HEK293 (cell line): Measurements from ENCODE around the gene MMAB.

Source experiments
- CTCF ChIA-PET: fragments of 350-600 bp; formaldehyde crosslinking; extraction: SDS; loops from one replicate; lab custom pipeline; 2021; ENCODE audit warnings: antibody characterized with exemption; lab: Yijun Ruan, JAX
- POLR2A ChIA-PET: fragments of 300-600 bp; formaldehyde crosslinking; extraction: SDS; loops from one replicate; lab custom pipeline; 2020; ENCODE audit warnings: antibody characterized with exemption, inconsistent platforms; lab: Yijun Ruan, JAX
- H3K27ac ChIP-seq: fragments of 200-500 bp; sonication (Bioruptor generic); 2 replicates; pipeline ENCODE4 v1.5.1; 2014; ENCODE audit warnings: low read depth, low read length, control low read depth, inconsistent platforms; ENCODE audit errors: extremely low read depth
- H3K36me3 ChIP-seq, 2 experiments: fragments of 200-500 bp in 1 of 2; sonication (Bioruptor generic) in 1 of 2; 1 replicate in 1 of 2; 2 replicates in 1 of 2; pipeline ENCODE4 v1.5.1; 2014 to 2017; ENCODE audit warnings: inconsistent platforms in 2 of 2, low read length in 2 of 2; ENCODE audit not compliant: control insufficient read depth in 2 of 2, insufficient read depth in 1 of 2
- H3K4me1 ChIP-seq: fragments of 200-500 bp; sonication (Bioruptor generic); 2 replicates; pipeline ENCODE4 v1.5.1; 2014; ENCODE audit warnings: mild to moderate bottlenecking, low read length, inconsistent platforms; ENCODE audit not compliant: control insufficient read depth, insufficient read depth
- H3K4me3 ChIP-seq: 2 replicates; pipeline ENCODE4 v1.5.1; 2011; ENCODE audit warnings: low read depth, mild to moderate bottlenecking, control low read depth, low read length, moderate library complexity
- H3K9me3 ChIP-seq: fragments of 200-500 bp; sonication (Bioruptor generic); 2 replicates; pipeline ENCODE4 v1.5.1; 2014; ENCODE audit warnings: low read depth, low read length, inconsistent platforms; ENCODE audit not compliant: control insufficient read depth, insufficient read depth
- HOXC10 ChIP-seq: sonication (generic); formaldehyde crosslinking; IDR thresholded peaks from 2 replicates; pipeline ENCODE4 v1.8.1; 2023; ENCODE audit warnings: mild to moderate bottlenecking, missing genetic modification reagents
- KLF10 ChIP-seq: fragments of 450-650 bp; IDR thresholded peaks from 2 replicates; pipeline ENCODE4 v1.5.1; 2018; ENCODE audit warnings: missing biosample characterization, mild to moderate bottlenecking, missing genetic modification characterization
- MEIS1 ChIP-seq: sonication (generic); formaldehyde crosslinking; IDR thresholded peaks from 2 replicates; pipeline ENCODE4 v1.8.1; 2022; ENCODE audit warnings: missing genetic modification reagents, mild to moderate bottlenecking, borderline replicate concordance
- PATZ1 ChIP-seq: fragments of 450-650 bp; formaldehyde crosslinking; IDR thresholded peaks from 2 replicates; pipeline ENCODE4 v1.5.1; 2016; ENCODE audit warnings: missing biosample characterization, missing genetic modification characterization
- REPIN1 ChIP-seq: fragments of 450-650 bp; formaldehyde crosslinking; IDR thresholded peaks from 2 replicates; pipeline ENCODE4 v1.5.1; 2017; ENCODE audit warnings: missing biosample characterization, missing genetic modification characterization, low read depth
- YY2 ChIP-seq: fragments of 450-650 bp; formaldehyde crosslinking; IDR thresholded peaks from 2 replicates; pipeline ENCODE4 v1.5.1; 2016; ENCODE audit warnings: missing biosample characterization, missing genetic modification characterization
- ZBTB10 ChIP-seq: fragments of 450-650 bp; formaldehyde crosslinking; IDR thresholded peaks from 2 replicates; pipeline ENCODE4 v1.5.1; 2016; ENCODE audit warnings: missing biosample characterization, missing genetic modification characterization
- ZBTB20 ChIP-seq: fragments of 450-650 bp; formaldehyde crosslinking; IDR thresholded peaks from 2 replicates; pipeline ENCODE4 v1.5.1; 2016; ENCODE audit warnings: missing biosample characterization, missing genetic modification characterization
- ZNF157 ChIP-seq: fragments of 450-650 bp; formaldehyde crosslinking; IDR thresholded peaks from 2 replicates; pipeline ENCODE4 v1.5.1; 2016; ENCODE audit warnings: missing biosample characterization, missing genetic modification characterization
- ZNF23 ChIP-seq: fragments of 450-650 bp; formaldehyde crosslinking; IDR thresholded peaks from 2 replicates; pipeline ENCODE4 v1.5.1; 2016; ENCODE audit warnings: missing biosample characterization, missing genetic modification characterization, borderline replicate concordance
- ZNF350 ChIP-seq: fragments of 450-650 bp; formaldehyde crosslinking; IDR thresholded peaks from 2 replicates; pipeline ENCODE4 v1.5.0; 2017; ENCODE audit warnings: missing biosample characterization, mild to moderate bottlenecking, missing genetic modification characterization
- ZNF416 ChIP-seq: fragments of 450-650 bp; formaldehyde crosslinking; IDR thresholded peaks from 2 replicates; pipeline ENCODE4 v1.5.1; 2016; ENCODE audit warnings: missing biosample characterization, missing genetic modification characterization
- ZNF449 ChIP-seq: fragments of 450-650 bp; formaldehyde crosslinking; IDR thresholded peaks from 2 replicates; pipeline ENCODE4 v1.5.1; 2017; ENCODE audit warnings: missing biosample characterization, mild to moderate bottlenecking, missing genetic modification characterization, moderate library complexity
- ZNF513 ChIP-seq: fragments of 450-650 bp; IDR thresholded peaks from 2 replicates; pipeline ENCODE4 v1.5.1; 2018; ENCODE audit warnings: missing biosample characterization, missing genetic modification characterization
- ZNF529 ChIP-seq: fragments of 450-650 bp; formaldehyde crosslinking; IDR thresholded peaks from 2 replicates; pipeline ENCODE4 v1.5.1; 2017; ENCODE audit warnings: missing genetic modification characterization, missing biosample characterization; ENCODE audit not compliant: insufficient replicate concordance
- ZNF558 ChIP-seq: fragments of 450-650 bp; formaldehyde crosslinking; IDR thresholded peaks from 2 replicates; pipeline ENCODE4 v1.5.1; 2016; ENCODE audit warnings: missing biosample characterization, missing genetic modification characterization
- ZNF660 ChIP-seq: fragments of 450-650 bp; IDR thresholded peaks from 2 replicates; pipeline ENCODE4 v1.5.1; 2018; ENCODE audit warnings: missing biosample characterization, mild to moderate bottlenecking, missing genetic modification characterization
- ZSCAN5A ChIP-seq: fragments of 450-650 bp; formaldehyde crosslinking; IDR thresholded peaks from 2 replicates; pipeline ENCODE4 v1.5.1; 2016; ENCODE audit warnings: missing biosample characterization, missing genetic modification characterization

MMAB gene

GRCh38 chr12:109566424-109566823 lies 6.9 kb downstream of the MMAB start:
- Histone ChIP-seq H3K4me1 (no peaks in the 10 kb centered on the region), H3K27ac (no peak overlapping the region), H3K9me3 (no peaks in the 10 kb centered on the region), H3K36me3 (peaks cover 22 to 67% of the 10 kb centered on the region in 2 experiments; a peak in 2 of 3 replicates), H3K4me3 (no peak overlapping the region)
- ChIA-PET CTCF (no interaction called here), POLR2A (interaction anchor here (1.2 kb wide), 1 partner anchor 10 kb away, joined by 6 read pairs; no protein-coding TSS in a partner anchor)
- no peak for TF ChIP-seq MEIS1
- no peak for TF ChIP-seq ZNF23 (tag by site-specific recombination)
- no peak for TF ChIP-seq KLF10 (tag by site-specific recombination)
- no peak for TF ChIP-seq ZBTB10 (tag by site-specific recombination)
- no peak for TF ChIP-seq ZNF513 (tag by site-specific recombination)
- TF ChIP-seq ZNF416 (tag by site-specific recombination), result no peak
- TF ChIP-seq ZNF449, result no peak
- no peak for TF ChIP-seq ZNF350 (tag by site-specific recombination)
- no peak for TF ChIP-seq ZBTB20 (tag by site-specific recombination)
- TF ChIP-seq ZSCAN5A, result no peak
- TF ChIP-seq ZNF157 (tag by site-specific recombination), result no peak
- TF ChIP-seq ZNF660, result no peak
- no peak for TF ChIP-seq ZNF558 (tag by site-specific recombination)
- no peak for TF ChIP-seq ZNF529
- TF ChIP-seq HOXC10, result no peak
- TF ChIP-seq YY2 (tag by site-specific recombination), result no peak
- TF ChIP-seq PATZ1 (tag by site-specific recombination), result no peak
- no peak for TF ChIP-seq REPIN1
